Mesendoderm (in vitro differentiated cells): Measurements from ENCODE around the gene STEAP2.

Experiments used
- DNase-seq: peaks from one replicate; pipeline ENCODE4 v3.0.0; 2013
- H2AK5ac ChIP-seq: 2 replicates; pipeline ENCODE4 v1.6.1; 2013; ENCODE audit warnings: low read length, inconsistent platforms
- H2BK120ac ChIP-seq: 2 replicates; pipeline ENCODE4 v1.6.1; 2013; ENCODE audit warnings: low read depth, mild to moderate bottlenecking, low read length, moderate library complexity, mixed read lengths
- H2BK15ac ChIP-seq: replicated peaks from 2 replicates; pipeline ENCODE4 v1.6.1; 2013; ENCODE audit warnings: low read depth, mild to moderate bottlenecking, moderate library complexity
- H2BK5ac ChIP-seq: 2 replicates; pipeline ENCODE4 v1.6.1; 2013; ENCODE audit warnings: low read length, inconsistent platforms
- H3K18ac ChIP-seq: 2 replicates; pipeline ENCODE4 v1.6.1; 2013; ENCODE audit warnings: mild to moderate bottlenecking, low read length, mixed read lengths
- H3K23ac ChIP-seq: one replicate; pipeline ENCODE4 v1.6.1; 2013; ENCODE audit warnings: low read length
- H3K27ac ChIP-seq: 2 replicates; pipeline ENCODE4 v1.5.1; 2013; ENCODE audit warnings: low read depth, mild to moderate bottlenecking, inconsistent platforms, low read length, moderate library complexity
- H3K27me3 ChIP-seq: 2 replicates; pipeline ENCODE4 v1.6.1; 2013; ENCODE audit warnings: low read length, control low read depth, mild to moderate bottlenecking, inconsistent platforms; ENCODE audit not compliant: insufficient read depth, poor library complexity
- H3K36me3 ChIP-seq: 2 replicates; pipeline ENCODE4 v1.6.1; 2013; ENCODE audit warnings: low read length, inconsistent platforms; ENCODE audit not compliant: control insufficient read depth, insufficient read depth
- H3K4ac ChIP-seq: one replicate; pipeline ENCODE4 v1.6.1; 2013; ENCODE audit warnings: low read depth, mild to moderate bottlenecking, low read length, moderate library complexity
- H3K4me1 ChIP-seq: 2 replicates; pipeline ENCODE4 v1.6.1; 2013; ENCODE audit warnings: low read depth, low read length, inconsistent platforms; ENCODE audit not compliant: control insufficient read depth
- H3K4me2 ChIP-seq: 2 replicates; pipeline ENCODE4 v1.6.1; 2013; ENCODE audit warnings: low read length
- H3K4me3 ChIP-seq: 2 replicates; pipeline ENCODE4 v1.5.1; 2013; ENCODE audit warnings: mild to moderate bottlenecking, low read length
- H3K56ac ChIP-seq: one replicate; pipeline ENCODE4 v1.6.1; 2013; ENCODE audit warnings: low read length
- H3K79me1 ChIP-seq: 2 replicates; pipeline ENCODE4 v1.6.1; 2013; ENCODE audit warnings: low read length, inconsistent platforms
- H3K79me2 ChIP-seq: 2 replicates; pipeline ENCODE4 v1.6.1; 2013; ENCODE audit warnings: mild to moderate bottlenecking, low read length; ENCODE audit not compliant: control insufficient read depth, insufficient read depth
- H3K9ac ChIP-seq: 2 replicates; pipeline ENCODE4 v1.6.1; 2013; ENCODE audit warnings: low read length, inconsistent platforms
- H4K5ac ChIP-seq: one replicate; pipeline ENCODE4 v1.6.1; 2013; ENCODE audit warnings: low read length
- H4K8ac ChIP-seq: one replicate; pipeline ENCODE4 v1.6.1; 2013; ENCODE audit warnings: low read depth, mild to moderate bottlenecking, control low read depth, low read length, moderate library complexity
- WGBS: extraction: QIAGEN DNeasy Blood & Tissue Kit; methylation state at CpG from one replicate; pipeline ENCODE4 v1.1.7; 2013; ENCODE audit warnings: low lambda C conversion rate, missing lambda C conversion rate; ENCODE audit not compliant: insufficient coverage; ENCODE audit errors: extremely low coverage; 5-methylcytosine and 5-hydroxymethylcytosine counted together

Gene STEAP2

GRCh38 chr7:90231304-90231703 lies 19.8 kb downstream of the STEAP2 start:
- Histone ChIP-seq H3K56ac (no peak overlapping the region), H3K27me3 (no peaks in the 10 kb centered on the region), H4K5ac (no peak overlapping the region), H2AK5ac (no peak overlapping the region), H3K79me1 (no peaks in the 10 kb centered on the region), H3K79me2 (no peaks in the 10 kb centered on the region), H3K27ac (no peak overlapping the region), H3K9ac (no peak overlapping the region), H3K23ac (no peak overlapping the region), H2BK120ac (no peak overlapping the region), H4K8ac (no peak overlapping the region), H2BK15ac (no peak overlapping the region), H3K18ac (no peak overlapping the region), H3K4me1 (no peaks in the 10 kb centered on the region), H3K4ac (no peak overlapping the region), H3K4me3 (no peak overlapping the region), H3K4me2 (no peak overlapping the region), H2BK5ac (no peak overlapping the region), H3K36me3 (no peaks in the 10 kb centered on the region)
- no peak for DNase-seq
- 100% methylated on average over 1 of the region's 3 CpGs for WGBS

GRCh38 chr7:90232430-90232829 lies 20.9 kb downstream of the STEAP2 start:
- Histone ChIP-seq H3K4ac (no peak overlapping the region), H3K4me3 (no peak overlapping the region)

GRCh38 chr7:90233569-90233968 lies 22.0 kb downstream of the STEAP2 start:
- H2BK15ac ChIP-seq = no peak overlapping the region

More at GRCh38 chr7:90232430-90232829, 20.9 kb downstream of the STEAP2 start:
- Histone ChIP-seq H3K79me2 (no peaks in the 10 kb centered on the region), H2BK5ac (no peak overlapping the region), H3K27me3 (no peaks in the 10 kb centered on the region), H3K18ac (no peak overlapping the region), H2BK120ac (no peak overlapping the region), H3K23ac (no peak overlapping the region), H2AK5ac (no peak overlapping the region), H3K4me2 (no peak overlapping the region), H4K5ac (no peak overlapping the region), H2BK15ac (no peak overlapping the region), H3K36me3 (no peaks in the 10 kb centered on the region), H3K9ac (no peak overlapping the region), H3K79me1 (no peaks in the 10 kb centered on the region), H3K56ac (no peak overlapping the region), H3K27ac (no peak overlapping the region), H4K8ac (no peak overlapping the region), H3K4me1 (no peaks in the 10 kb centered on the region)
- WGBS = no CpG with 5 or more reads among the region's 5 CpGs
- DNase-seq = no peak

GRCh38 chr7:90236721-90237289 lies 25.3 kb downstream of the STEAP2 start:
- H3K18ac ChIP-seq = no peak overlapping the region
- H2BK15ac ChIP-seq = no peak overlapping the region
- no peak overlapping the region for H4K8ac ChIP-seq
- no peaks in the 10 kb centered on the region for H3K79me1 ChIP-seq
- WGBS = no CpG with 5 or more reads among the region's 1 CpG
- no peak overlapping the region for H2BK120ac ChIP-seq
- no peaks in the 10 kb centered on the region for H3K79me2 ChIP-seq
- H3K4me1 ChIP-seq = peaks cover 1% of the 10 kb centered on the region
- H3K9ac ChIP-seq = no peak overlapping the region
- H3K56ac ChIP-seq = no peak overlapping the region
- H2AK5ac ChIP-seq = no peak overlapping the region
- DNase-seq = no peak
- H3K36me3 ChIP-seq = no peaks in the 10 kb centered on the region
- no peak overlapping the region for H3K27ac ChIP-seq
- no peak overlapping the region for H3K4ac ChIP-seq
- no peak overlapping the region for H2BK5ac ChIP-seq
- H3K4me2 ChIP-seq = no peak overlapping the region
- no peak overlapping the region for H3K4me3 ChIP-seq
- H3K27me3 ChIP-seq = no peaks in the 10 kb centered on the region
- no peak overlapping the region for H4K5ac ChIP-seq
- no peak overlapping the region for H3K23ac ChIP-seq

More at GRCh38 chr7:90233569-90233968, 22.0 kb downstream of the STEAP2 start:
- Histone ChIP-seq H3K9ac (no peak overlapping the region), H3K36me3 (no peaks in the 10 kb centered on the region), H3K79me1 (no peaks in the 10 kb centered on the region), H3K27me3 (no peaks in the 10 kb centered on the region), H3K79me2 (no peaks in the 10 kb centered on the region), H3K18ac (no peak overlapping the region), H3K27ac (no peak overlapping the region), H4K8ac (no peak overlapping the region), H2BK5ac (no peak overlapping the region), H2AK5ac (no peak overlapping the region), H4K5ac (no peak overlapping the region), H3K4me2 (no peak overlapping the region), H2BK120ac (no peak overlapping the region), H3K4me1 (no peaks in the 10 kb centered on the region), H3K4ac (no peak overlapping the region), H3K23ac (no peak overlapping the region), H3K4me3 (no peak overlapping the region), H3K56ac (no peak overlapping the region)
- no peak for DNase-seq
- no CpG with 5 or more reads among the region's 6 CpGs for WGBS

- H3K79me2 ChIP-seq = no peaks in the 10 kb centered on the region
- no peak overlapping the region for H3K23ac ChIP-seq
- no peak overlapping the region for H2BK5ac ChIP-seq
- H3K56ac ChIP-seq = no peak overlapping the region
- no peaks in the 10 kb centered on the region for H3K36me3 ChIP-seq
- H2BK15ac ChIP-seq = no peak overlapping the region
- no peak for DNase-seq
- no peak overlapping the region for H2BK120ac ChIP-seq
- no peaks in the 10 kb centered on the region for H3K27me3 ChIP-seq
- H2AK5ac ChIP-seq = no peak overlapping the region
- peaks cover 2% of the 10 kb centered on the region for H3K4me1 ChIP-seq
- H4K8ac ChIP-seq = no peak overlapping the region
- no peak overlapping the region for H3K4me2 ChIP-seq
- no peak overlapping the region for H3K27ac ChIP-seq
- H3K4ac ChIP-seq = no peak overlapping the region
- H3K18ac ChIP-seq = no peak overlapping the region
- H3K79me1 ChIP-seq = no peaks in the 10 kb centered on the region
- no peak overlapping the region for H3K4me3 ChIP-seq
- H4K5ac ChIP-seq = no peak overlapping the region
- no CpG with 5 or more reads among the region's 2 CpGs for WGBS
- H3K9ac ChIP-seq = no peak overlapping the region
These were observed 26.5 kb downstream of the STEAP2 start for GRCh38 chr7:90238022-90238421.

GRCh38 chr7:90238583-90238982 lies 27.0 kb downstream of the STEAP2 start:
- no peak overlapping the region for H4K8ac ChIP-seq
- H4K5ac ChIP-seq = no peak overlapping the region
- H3K4me3 ChIP-seq = no peak overlapping the region
- no peak overlapping the region for H3K23ac ChIP-seq
- no peak overlapping the region for H2AK5ac ChIP-seq
- no peaks in the 10 kb centered on the region for H3K36me3 ChIP-seq
- no peak overlapping the region for H2BK15ac ChIP-seq
- H3K79me1 ChIP-seq = no peaks in the 10 kb centered on the region
- H3K4me1 ChIP-seq = peaks cover 2% of the 10 kb centered on the region
- H3K79me2 ChIP-seq = no peaks in the 10 kb centered on the region
- no peak overlapping the region for H3K4ac ChIP-seq
- H3K18ac ChIP-seq = no peak overlapping the region
- WGBS = no CpG with 5 or more reads among the region's 1 CpG
- H3K56ac ChIP-seq = no peak overlapping the region
- H3K9ac ChIP-seq = no peak overlapping the region
- DNase-seq = no peak
- no peak overlapping the region for H2BK120ac ChIP-seq
- no peaks in the 10 kb centered on the region for H3K27me3 ChIP-seq
- no peak overlapping the region for H2BK5ac ChIP-seq
- H3K4me2 ChIP-seq = no peak overlapping the region
- no peak overlapping the region for H3K27ac ChIP-seq
